Neutrophil (primary cell): Measurements from ENCODE around the gene LMX1A.

Experiments
- H3K27ac ChIP-seq: fragments of 200-600 bp; sonication (generic); 2 replicates; pipeline ENCODE4 v1.5.1; 2016; ENCODE audit warnings: mild to moderate bottlenecking, moderate library complexity
- H3K27me3 ChIP-seq: fragments of 200-600 bp; sonication (generic); 2 replicates; pipeline ENCODE4 v1.6.0; 2016; ENCODE audit warnings: mild to moderate bottlenecking
- H3K36me3 ChIP-seq: fragments of 200-600 bp; sonication (generic); 2 replicates; pipeline ENCODE4 v1.5.1; 2017
- H3K4me1 ChIP-seq, 2 experiments: fragments of 200-600 bp in 1 of 2; sonication (generic) in 1 of 2; 1 replicate in 1 of 2; 2 replicates in 1 of 2; pipeline versions ENCODE4 v1.5.1 to v1.6.1; 2013 to 2016; ENCODE audit warnings: low read depth in 1 of 2, low read length in 1 of 2, mild to moderate bottlenecking in 1 of 2, moderate library complexity in 1 of 2; ENCODE audit not compliant: control insufficient read depth in 1 of 2, insufficient read depth in 1 of 2
- H3K4me3 ChIP-seq, 2 experiments: fragments of 200-600 bp in 1 of 2; sonication (generic) in 1 of 2; 1 replicate in 1 of 2; 2 replicates in 1 of 2; pipeline ENCODE4 v1.5.1; 2013 to 2016; ENCODE audit warnings: low read depth in 1 of 2, low read length in 1 of 2, mild to moderate bottlenecking in 1 of 2, moderate library complexity in 1 of 2
- H3K9me3 ChIP-seq: fragments of 200-600 bp; sonication (generic); 2 replicates; pipeline ENCODE4 v1.5.1; 2016
- TF ChIP-seq, protein P1 (sequence below): fragments of 200-600 bp; sonication (generic); IDR thresholded peaks from 2 replicates; pipeline ENCODE4 v1.5.1; 2016; ENCODE audit warnings: antibody characterized with exemption

LMX1A gene

DNA sequence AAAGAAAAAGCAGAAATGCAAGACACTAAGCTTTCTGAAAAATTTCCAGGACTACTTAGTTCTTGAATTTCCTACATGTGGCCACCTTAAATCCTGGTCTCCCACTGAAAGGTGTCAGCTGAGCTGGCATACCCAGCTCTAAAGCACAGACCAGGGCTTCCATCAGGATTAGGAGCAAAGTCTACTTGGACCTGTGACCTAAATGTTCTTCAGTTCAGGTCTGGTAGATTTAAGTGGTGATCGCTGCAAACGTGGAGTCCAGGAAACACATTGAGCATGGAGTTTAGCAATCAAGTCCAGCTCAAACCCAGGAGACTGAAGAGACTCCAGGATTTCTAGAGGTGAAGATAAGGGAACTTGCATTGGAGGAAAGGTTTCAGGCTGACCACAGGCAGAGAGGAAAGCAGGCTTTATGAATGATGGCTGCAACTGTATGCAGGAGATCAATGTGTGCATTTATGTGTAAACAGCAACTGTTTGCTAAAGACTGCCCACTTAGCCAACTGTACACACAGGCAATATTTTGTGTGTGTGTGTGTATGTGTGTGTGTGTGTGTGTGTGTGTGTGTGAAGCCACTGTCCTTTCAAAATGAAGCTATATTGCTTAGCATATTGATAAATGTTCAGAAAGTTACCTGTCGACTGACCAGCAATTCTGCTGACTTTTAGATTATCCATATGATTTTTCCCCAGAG is 75.2 kb downstream of the LMX1A start:
- Histone ChIP-seq H3K27me3 (no peaks in the 10 kb centered on the region), H3K9me3 (no peaks in the 10 kb centered on the region), H3K4me1 (no peaks in the 10 kb centered on the region), H3K36me3 (no peaks in the 10 kb centered on the region), H3K4me3 (no peak overlapping the region), H3K27ac (no peak overlapping the region)
- TF ChIP-seq, protein P1, sequence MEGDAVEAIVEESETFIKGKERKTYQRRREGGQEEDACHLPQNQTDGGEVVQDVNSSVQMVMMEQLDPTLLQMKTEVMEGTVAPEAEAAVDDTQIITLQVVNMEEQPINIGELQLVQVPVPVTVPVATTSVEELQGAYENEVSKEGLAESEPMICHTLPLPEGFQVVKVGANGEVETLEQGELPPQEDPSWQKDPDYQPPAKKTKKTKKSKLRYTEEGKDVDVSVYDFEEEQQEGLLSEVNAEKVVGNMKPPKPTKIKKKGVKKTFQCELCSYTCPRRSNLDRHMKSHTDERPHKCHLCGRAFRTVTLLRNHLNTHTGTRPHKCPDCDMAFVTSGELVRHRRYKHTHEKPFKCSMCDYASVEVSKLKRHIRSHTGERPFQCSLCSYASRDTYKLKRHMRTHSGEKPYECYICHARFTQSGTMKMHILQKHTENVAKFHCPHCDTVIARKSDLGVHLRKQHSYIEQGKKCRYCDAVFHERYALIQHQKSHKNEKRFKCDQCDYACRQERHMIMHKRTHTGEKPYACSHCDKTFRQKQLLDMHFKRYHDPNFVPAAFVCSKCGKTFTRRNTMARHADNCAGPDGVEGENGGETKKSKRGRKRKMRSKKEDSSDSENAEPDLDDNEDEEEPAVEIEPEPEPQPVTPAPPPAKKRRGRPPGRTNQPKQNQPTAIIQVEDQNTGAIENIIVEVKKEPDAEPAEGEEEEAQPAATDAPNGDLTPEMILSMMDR = no peak

DNA sequence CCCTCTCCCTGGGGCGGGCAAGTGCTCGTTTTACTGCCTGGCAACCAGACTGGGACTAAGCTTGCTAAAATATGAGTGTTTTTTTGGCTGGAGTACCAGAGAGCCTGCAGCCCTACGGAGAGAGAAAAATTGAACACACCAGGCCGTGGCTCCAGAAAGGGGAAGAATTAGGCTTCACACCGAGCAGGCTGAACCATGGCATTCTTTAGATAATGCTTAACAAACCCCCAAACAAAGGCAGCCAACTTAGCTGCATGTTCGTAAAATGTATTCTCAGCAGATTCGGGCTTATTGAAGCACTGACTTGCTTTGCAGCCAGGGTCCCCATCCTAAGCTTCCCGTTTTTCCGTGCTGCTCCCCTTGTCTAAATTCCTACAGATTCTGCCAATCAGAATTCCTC is 76.6 kb downstream of the LMX1A start:
- no peaks in the 10 kb centered on the region for H3K4me1 ChIP-seq
- no peak overlapping the region for H3K4me3 ChIP-seq
- H3K27me3 ChIP-seq = no peaks in the 10 kb centered on the region
- no peak overlapping the region for H3K27ac ChIP-seq
- no peaks in the 10 kb centered on the region for H3K9me3 ChIP-seq
- TF ChIP-seq, protein P1 = no peak
- no peaks in the 10 kb centered on the region for H3K36me3 ChIP-seq

DNA sequence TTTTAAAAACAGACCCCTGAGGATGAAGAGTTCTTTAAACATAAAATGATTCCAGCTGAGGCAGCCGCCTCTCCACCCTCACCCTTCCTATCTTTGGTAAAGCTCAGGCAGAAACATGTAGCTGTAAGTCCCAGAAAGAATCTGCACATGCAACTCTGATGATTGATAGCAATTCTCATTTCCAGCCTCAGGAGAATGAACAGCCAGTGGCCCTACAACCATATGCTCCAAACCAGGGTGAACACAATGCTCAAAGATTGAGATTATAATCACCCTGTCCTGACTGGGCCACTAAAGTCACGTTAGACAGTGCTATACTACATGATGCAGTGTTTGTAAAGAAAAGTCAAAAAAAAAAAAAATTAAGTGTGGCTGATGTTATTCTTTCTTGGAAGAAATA is 80.2 kb downstream of the LMX1A start:
- no peaks in the 10 kb centered on the region for H3K27me3 ChIP-seq

DNA sequence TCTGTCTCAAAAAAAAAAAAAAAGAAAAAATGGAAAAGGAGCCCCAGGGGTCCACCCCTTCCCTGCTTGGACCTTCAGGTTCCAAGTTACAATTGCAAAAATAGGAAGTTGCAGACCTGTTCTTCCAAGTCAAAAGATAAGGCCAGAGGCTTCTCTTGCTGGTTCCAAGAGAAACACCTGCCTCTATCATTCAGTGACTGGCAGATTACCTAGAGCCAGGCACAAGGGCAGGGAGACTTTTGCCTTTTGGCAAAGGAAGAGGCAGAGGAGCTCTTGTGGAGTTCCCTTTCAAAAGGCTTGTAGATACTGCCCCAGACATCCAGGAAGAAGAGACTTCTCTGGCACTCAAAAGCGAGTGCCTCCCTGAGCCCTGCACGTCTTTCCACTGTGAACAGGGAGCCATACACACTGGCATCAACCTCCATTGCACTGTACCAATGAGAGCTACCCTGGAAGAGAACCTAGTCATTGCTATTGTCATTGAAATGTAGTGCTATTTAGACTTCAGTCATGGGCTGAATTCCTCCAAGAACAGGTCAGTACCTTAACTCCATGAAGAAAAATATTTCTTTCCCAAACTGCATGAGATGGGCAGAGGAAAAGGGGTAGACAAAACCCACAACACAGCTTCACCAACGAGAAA is 91.2 kb downstream of the LMX1A start:
- TF ChIP-seq, protein P1 = no peak

More for the DNA sequence above, 80.2 kb downstream of the LMX1A start:
- H3K36me3 ChIP-seq = no peaks in the 10 kb centered on the region
- TF ChIP-seq, protein P1 = no peak
- H3K9me3 ChIP-seq = no peaks in the 10 kb centered on the region
- H3K4me3 ChIP-seq = no peak overlapping the region
- no peak overlapping the region for H3K27ac ChIP-seq
- no peaks in the 10 kb centered on the region for H3K4me1 ChIP-seq

DNA sequence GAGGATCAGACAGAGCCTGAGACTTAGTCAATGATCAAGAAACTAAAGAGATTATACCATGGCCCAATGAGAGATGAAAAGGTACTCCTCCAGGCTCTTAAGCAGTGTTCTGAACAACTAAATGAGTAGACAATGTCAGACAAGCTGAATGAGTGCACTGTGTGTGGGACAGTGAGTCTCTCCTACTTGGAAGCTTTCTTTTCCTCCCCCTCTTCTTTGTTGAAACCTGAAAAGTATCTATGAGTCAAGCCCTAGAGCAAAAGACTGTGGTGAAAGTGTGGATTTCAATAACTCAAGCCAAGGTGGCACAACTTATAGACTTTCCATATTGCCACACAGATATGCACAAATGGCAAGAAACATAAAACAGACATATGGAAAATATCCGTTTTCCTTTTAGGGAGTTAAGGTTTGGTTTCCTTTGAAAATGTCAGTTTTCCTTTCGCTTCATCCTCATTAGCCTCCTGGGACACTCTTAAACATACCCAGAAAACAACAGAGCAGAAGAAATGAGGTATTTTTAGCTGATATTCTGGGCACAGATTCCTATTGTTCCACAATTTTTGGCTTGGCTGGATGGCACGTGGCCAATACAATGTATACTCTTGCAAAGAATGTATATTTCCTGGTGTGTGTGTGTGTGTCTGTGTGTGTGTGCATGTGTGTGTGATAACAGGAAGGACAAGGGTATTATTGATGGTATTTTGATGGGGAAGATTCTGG is 96.6 kb downstream of the LMX1A start:
- no peak overlapping the region for H3K4me3 ChIP-seq
- H3K4me1 ChIP-seq = no peaks in the 10 kb centered on the region
- no peaks in the 10 kb centered on the region for H3K9me3 ChIP-seq
- no peaks in the 10 kb centered on the region for H3K27me3 ChIP-seq
- H3K36me3 ChIP-seq = no peaks in the 10 kb centered on the region
- no peak overlapping the region for H3K27ac ChIP-seq
- TF ChIP-seq, protein P1 = no peak

More for the DNA sequence above, 91.2 kb downstream of the LMX1A start:
- no peaks in the 10 kb centered on the region for H3K27me3 ChIP-seq
- H3K9me3 ChIP-seq = no peaks in the 10 kb centered on the region
- H3K36me3 ChIP-seq = no peaks in the 10 kb centered on the region
- no peaks in the 10 kb centered on the region for H3K4me1 ChIP-seq
- no peak overlapping the region for H3K27ac ChIP-seq
- no peak overlapping the region for H3K4me3 ChIP-seq
